ENCODE measurements around the gene AMH.

Gene AMH

GRCh38 chr19:2296141-2296540 lies 47.0 kb downstream of the AMH start:
- CTCF ChIA-PET: interaction anchor here (0.6 kb wide), 1 partner anchor 23 kb away, joined by 3 read pairs; no protein-coding TSS in a partner anchor
- Histone ChIP-seq H3K4me1 (ENCODE audit: control insufficient read depth, insufficient read depth, low read length) (no peaks in the 10 kb centered on the region), H3K4me3 (ENCODE audit: low read depth, low read length) (no peak overlapping the region), H3K27ac (ENCODE audit: extremely low read depth, low read depth, low read length) (no peak overlapping the region), H3K9me3 (ENCODE audit: control insufficient read depth, insufficient read depth, low read depth, low read length) (no peaks in the 10 kb centered on the region), H3K36me3 (ENCODE audit: control insufficient read depth in 2 of 2, insufficient read depth in 1 of 2, low read length in 2 of 2) (no peaks in the 10 kb centered on the region)
- TF ChIP-seq ZNF843 (tag by site-specific recombination; IDR thresholded peaks at IDR 0.05): no peak
- TF ChIP-seq REPIN1 (tag by site-specific recombination; IDR thresholded peaks at IDR 0.05; ENCODE audit: low read depth): no peak
- TF ChIP-seq ZNF704 (tag by site-specific recombination; IDR thresholded peaks at IDR 0.05): no peak
- no peak for TF ChIP-seq ZNF114 (tag by site-specific recombination; IDR thresholded peaks at IDR 0.05)
- TF ChIP-seq ZNF426 (tag by site-specific recombination; IDR thresholded peaks at IDR 0.05): no peak
- TF ChIP-seq ZBTB44 (tag by site-specific recombination; IDR thresholded peaks at IDR 0.05): no peak
- TF ChIP-seq ZNF140 (tag by site-specific recombination; IDR thresholded peaks at IDR 0.05): no peak
- TF ChIP-seq ZNF175 (tag by site-specific recombination; IDR thresholded peaks at IDR 0.05): no peak
- POLR2A ChIA-PET: no interaction called here

- Histone ChIP-seq H3K4me3 (ENCODE audit: low read depth, low read length) (no peak overlapping the region), H3K27ac (ENCODE audit: extremely low read depth, low read depth, low read length) (no peak overlapping the region), H3K4me1 (ENCODE audit: control insufficient read depth, insufficient read depth, low read length) (no peaks in the 10 kb centered on the region), H3K36me3 (ENCODE audit: control insufficient read depth in 2 of 2, insufficient read depth in 1 of 2, low read length in 2 of 2) (no peaks in the 10 kb centered on the region), H3K9me3 (ENCODE audit: control insufficient read depth, insufficient read depth, low read depth, low read length) (no peaks in the 10 kb centered on the region)
- TF ChIP-seq ZNF426 (tag by site-specific recombination; IDR thresholded peaks at IDR 0.05) (no peak), ZFHX2 (tag by site-specific recombination; conservative IDR thresholded peaks at IDR 0.05) (no peak), ZNF600 (tag by site-specific recombination; IDR thresholded peaks at IDR 0.05) (peak; percentile 65; the same call in 1 of the 2 replicates)
- ChIA-PET CTCF (no interaction called here), POLR2A (no interaction called here)
These were observed 51.4 kb downstream of the AMH start for GRCh38 chr19:2300533-2300932.

Measured in HEK293 (cell line).